GM18909 (cell line): ENCODE results near the gene SLC47A2.
"Not testable (repeated sequence)": the region's sequence is repeated elsewhere in the genome, so short reads cannot be mapped to it uniquely, and the experiment has no call there.

Source experiments
- ATAC-seq: cut with Tn5 transposase; IDR thresholded peaks from one replicate; pipeline ENCODE4 v1.9.1; 2021; ENCODE audit warnings: mild to moderate bottlenecking; ENCODE audit not compliant: unreplicated experiment, poor library complexity

SLC47A2 gene

GRCh38 chr17:19716108-19717030 is at the start of gene SLC47A2:
Gene SLC47A2 (minus strand): TSS chr17:19716584. CDS start chr17:19716555, 29 bp downstream.
- ATAC-seq = no peak

GRCh38 chr17:19766016-19766415 is 49.6 kb upstream of the SLC47A2 start:
- ATAC-seq = no peak

GRCh38 chr17:19763991-19764390 is 47.6 kb upstream of the SLC47A2 start:
- not testable (repeated sequence) for ATAC-seq

GRCh38 chr17:19763416-19763815 is 47.0 kb upstream of the SLC47A2 start:
- ATAC-seq = no peak

GRCh38 chr17:19762515-19762961 is 46.2 kb upstream of the SLC47A2 start:
- ATAC-seq = no peak

- no peak for ATAC-seq
Observed at GRCh38 chr17:19760746-19761145, 44.4 kb upstream of the SLC47A2 start.

GRCh38 chr17:19759568-19760549 is 43.5 kb upstream of the SLC47A2 start:
- no peak for ATAC-seq

GRCh38 chr17:19757536-19758180 is 41.3 kb upstream of the SLC47A2 start:
- ATAC-seq = no peak

- ATAC-seq = no peak
Observed at GRCh38 chr17:19756546-19756945, 40.2 kb upstream of the SLC47A2 start.

GRCh38 chr17:19755821-19756510 is 39.6 kb upstream of the SLC47A2 start:
- ATAC-seq = peak; percentile 37

GRCh38 chr17:19755392-19755791 is 39.0 kb upstream of the SLC47A2 start:
- peak; percentile 5 for ATAC-seq

- no peak for ATAC-seq
Observed at GRCh38 chr17:19753661-19754463, 37.5 kb upstream of the SLC47A2 start.

- no peak for ATAC-seq
Observed at GRCh38 chr17:19753051-19753509, 36.7 kb upstream of the SLC47A2 start.

- no peak for ATAC-seq
Observed at GRCh38 chr17:19752216-19753050, 36.0 kb upstream of the SLC47A2 start.

- no peak for ATAC-seq
Observed at GRCh38 chr17:19750835-19751234, 34.5 kb upstream of the SLC47A2 start.

- ATAC-seq = no peak
Observed at GRCh38 chr17:19750020-19750572, 33.7 kb upstream of the SLC47A2 start.

- ATAC-seq = no peak
Observed at GRCh38 chr17:19748807-19749193, 32.4 kb upstream of the SLC47A2 start.
